IMR-90 (cell line): Measurements from ENCODE around the gene DBI. TPM values are rescaled to one million over a fixed set of nuclear protein-coding genes. Genes with fewer than 3 reads are reported as not detected.

Experiments
- ATAC-seq: fragments of 200-7000 bp; cut with Tn5 transposase; 2 replicates; pipeline ENCODE4 v1.9.1; 2020; ENCODE audit warnings: low read depth, mild to moderate bottlenecking, moderate library complexity
- BruUV-seq: library from RNA; stranded (reverse); fragments of 400-500 nt; replicated peaks from 2 replicates; lab custom pipeline; 2021; lab: Mats Ljungman, UMichigan
- CTCF ChIA-PET: fragments of 300-600 bp; formaldehyde crosslinking; extraction: SDS; loops from one replicate; lab custom pipeline; 2021; ENCODE audit warnings: antibody characterized with exemption; lab: Yijun Ruan, JAX
- POLR2A ChIA-PET: fragments of 300-600 bp; sonication (Branson Sonifier 250); formaldehyde crosslinking; loops from one replicate; lab custom pipeline; 2022; ENCODE audit warnings: antibody characterized with exemption; ENCODE audit not compliant: unreplicated experiment; lab: Charles Lee
- DNase-seq: peaks from one replicate; pipeline ENCODE4 v3.0.0; 2013
- H2AFZ ChIP-seq: replicated peaks from 2 replicates; pipeline ENCODE3; 2013; ENCODE audit warnings: low read length, mild to moderate bottlenecking; ENCODE audit not compliant: poor library complexity
- H2AK5ac ChIP-seq: 2 replicates; pipeline ENCODE4 v1.6.1; 2013; ENCODE audit warnings: low read depth, low read length, inconsistent platforms
- H2AK9ac ChIP-seq: replicated peaks from 2 replicates; pipeline ENCODE3; 2013; ENCODE audit warnings: mild to moderate bottlenecking, low read depth, low read length, moderate library complexity; ENCODE audit not compliant: poor library complexity
- H2BK120ac ChIP-seq: 2 replicates; pipeline ENCODE4 v1.6.1; 2013; ENCODE audit warnings: low read depth, low read length, inconsistent platforms
- H2BK15ac ChIP-seq: 3 replicates; pipeline ENCODE4 v1.6.1; 2013; ENCODE audit warnings: low read depth, low read length, inconsistent platforms
- H2BK20ac ChIP-seq: 2 replicates; pipeline ENCODE4 v1.6.1; 2013; ENCODE audit warnings: low read depth, mild to moderate bottlenecking, inconsistent platforms, low read length, moderate library complexity
- H2BK5ac ChIP-seq: 2 replicates; pipeline ENCODE4 v1.6.1; 2013; ENCODE audit warnings: mild to moderate bottlenecking, low read depth, low read length, inconsistent platforms; ENCODE audit not compliant: poor library complexity, severe bottlenecking
- H3K14ac ChIP-seq: replicated peaks from 2 replicates; pipeline ENCODE4 v1.6.1; 2013; ENCODE audit warnings: low read depth, low read length, inconsistent platforms
- H3K18ac ChIP-seq: 2 replicates; pipeline ENCODE4 v1.6.1; 2013; ENCODE audit warnings: low read depth, low read length, control low read depth
- H3K23ac ChIP-seq: 2 replicates; pipeline ENCODE4 v1.6.1; 2013; ENCODE audit warnings: low read depth, low read length, inconsistent platforms
- H3K27ac ChIP-seq: 2 replicates; pipeline ENCODE4 v1.5.1; 2013; ENCODE audit warnings: mild to moderate bottlenecking, control low read depth, low read length; ENCODE audit not compliant: insufficient read depth
- H3K27me3 ChIP-seq: 2 replicates; pipeline ENCODE4 v1.6.1; 2013; ENCODE audit warnings: low read length; ENCODE audit not compliant: control insufficient read depth, insufficient read depth
- H3K36me3 ChIP-seq: 2 replicates; pipeline ENCODE4 v1.6.1; 2013; ENCODE audit warnings: low read length, mixed read lengths; ENCODE audit not compliant: control insufficient read depth, insufficient read depth
- H3K4ac ChIP-seq: 2 replicates; pipeline ENCODE4 v1.6.1; 2013; ENCODE audit warnings: low read depth, low read length, inconsistent platforms
- H3K4me1 ChIP-seq: 2 replicates; pipeline ENCODE4 v1.6.1; 2013; ENCODE audit warnings: low read length, mixed read lengths; ENCODE audit not compliant: control insufficient read depth, insufficient read depth
- H3K4me2 ChIP-seq: 2 replicates; pipeline ENCODE4 v1.6.1; 2013; ENCODE audit warnings: low read depth, mild to moderate bottlenecking, control low read depth, low read length, moderate library complexity
- H3K4me3 ChIP-seq: 2 replicates; pipeline ENCODE4 v1.5.1; 2013; ENCODE audit warnings: low read depth, mild to moderate bottlenecking, control low read depth, low read length, moderate library complexity; ENCODE audit not compliant: insufficient read depth
- H3K56ac ChIP-seq: 2 replicates; pipeline ENCODE4 v1.6.1; 2013; ENCODE audit warnings: low read length, inconsistent platforms; ENCODE audit not compliant: insufficient read depth; ENCODE audit errors: extremely low read depth
- H3K79me1 ChIP-seq, 2 experiments: 2 replicates each; pipeline ENCODE4 v1.6.1; 2013; ENCODE audit warnings: low read length in 2 of 2, inconsistent platforms in 1 of 2, low read depth in 1 of 2
- H3K9ac ChIP-seq: 2 replicates; pipeline ENCODE4 v1.6.1; 2013; ENCODE audit warnings: low read depth, low read length, control low read depth
- H3K9me1 ChIP-seq: 2 replicates; pipeline ENCODE4 v1.6.1; 2013; ENCODE audit warnings: low read length, inconsistent platforms; ENCODE audit not compliant: insufficient read depth
- H3K9me3 ChIP-seq: 2 replicates; pipeline ENCODE4 v1.6.1; 2013; ENCODE audit warnings: low read length; ENCODE audit not compliant: control insufficient read depth, insufficient read depth
- H4K20me1 ChIP-seq: 2 replicates; pipeline ENCODE4 v1.6.1; 2013; ENCODE audit warnings: low read length, inconsistent platforms; ENCODE audit not compliant: insufficient read depth
- H4K5ac ChIP-seq: 2 replicates; pipeline ENCODE4 v1.6.1; 2013; ENCODE audit warnings: mild to moderate bottlenecking, low read depth, low read length, control low read depth
- H4K8ac ChIP-seq, 2 experiments: 2 replicates each; pipeline ENCODE4 v1.6.1; 2013; ENCODE audit warnings: low read depth in 2 of 2, low read length in 2 of 2, control low read depth in 1 of 2, inconsistent platforms in 1 of 2
- H4K91ac ChIP-seq: 2 replicates; pipeline ENCODE4 v1.6.1; 2013; ENCODE audit warnings: low read depth, low read length, inconsistent platforms; ENCODE audit not compliant: insufficient read depth
- CEBPB ChIP-seq: IDR thresholded peaks from 2 replicates; pipeline ENCODE4 v1.6.1; 2012; ENCODE audit warnings: low read depth, low read length, improper control_type of control experiment
- MAFK ChIP-seq: IDR thresholded peaks from 2 replicates; pipeline ENCODE4 v1.6.1; 2012; ENCODE audit warnings: low read depth, low read length, improper control_type of control experiment
- WGBS, 2 experiments: methylation state at CpG; one replicate each; pipeline versions ENCODE4 v1.1.5 to v1.1.7; 2013; ENCODE audit warnings: missing lambda C conversion rate in 2 of 2; ENCODE audit not compliant: insufficient read length in 1 of 2; ENCODE audit errors: extremely low coverage in 2 of 2; 5-methylcytosine and 5-hydroxymethylcytosine counted together
- dilution Hi-C: fragments of 300-500 bp; cut with HindIII; formaldehyde crosslinking; loops from one replicate; pipeline ENCODE4 v1.14.3; 2018; ENCODE audit warnings: low sequenced_read_pairs; ENCODE audit not compliant: unreplicated experiment
- in situ Hi-C: fragments of 300-500 bp; cut with MboI; formaldehyde crosslinking; loops from 3 replicates; pipeline ENCODE4 v1.14.3; 2019; ENCODE audit warnings: low sequenced_read_pairs, inconsistent platforms, mixed read lengths
- intact Hi-C: fragments of 100-400 bp; cut with micrococcal nuclease; formaldehyde crosslinking; loops from 2 replicates; pipeline ENCODE4 v1.10.0; 2022
- polyA plus RNA-seq, 3 experiments: library from polyadenylated mRNA; depleted of rRNA; stranded (reverse); fragments of >200 nt; gene quantifications; 2 replicates each; pipeline ENCODE4 v1.2.3, GENCODE V29; 2012; ENCODE audit warnings: low replicate concordance in 1 of 3
- total RNA-seq: library from RNA; depleted of rRNA; stranded (reverse); fragments of >200 nt; gene quantifications from 2 replicates; pipeline ENCODE4 v1.2.3, GENCODE V29; 2012

The DBI gene
- total and polyA plus RNA-seq, 2 of the 4 experiments (the other 2 are of a cell fraction) = 42.5 to 278 TPM

DNA sequence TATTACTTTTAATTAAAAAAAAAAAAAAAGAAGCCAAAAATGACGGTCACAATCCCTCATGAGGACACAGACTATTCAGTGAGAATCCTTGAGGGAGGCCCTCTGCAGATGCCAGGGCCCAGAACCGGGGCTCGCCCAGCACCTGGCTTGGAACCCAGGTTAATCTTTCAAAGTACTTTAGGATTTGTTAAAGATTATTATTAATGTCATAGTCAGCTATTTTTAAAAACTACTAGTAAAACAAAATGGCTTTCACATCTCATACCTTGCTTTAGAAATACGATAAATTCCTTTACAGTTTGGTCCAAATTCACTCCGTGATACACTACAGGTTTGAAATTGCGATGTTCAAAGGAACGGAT lies 27.2 kb upstream of the DBI start:
- no peak overlapping the region for H3K4me2 ChIP-seq
- H3K9me3 ChIP-seq = no peaks in the 10 kb centered on the region
- H3K9ac ChIP-seq = no peak overlapping the region
- WGBS, 2 experiments = no CpG with 5 or more reads among the region's 7 CpGs
- in situ Hi-C loops (no loop called here), dilution Hi-C loops (no loop called here), intact Hi-C loops (no loop called here)
- no peak overlapping the region for H2AFZ ChIP-seq
- H4K8ac ChIP-seq = no peak overlapping the region
- no peak overlapping the region for H2BK120ac ChIP-seq
- H3K23ac ChIP-seq = no peak overlapping the region
- no peak overlapping the region for H2AK5ac ChIP-seq
- H3K4ac ChIP-seq = no peak overlapping the region
- no TSS peak for BruUV-seq
- H2BK5ac ChIP-seq = no peak overlapping the region
- H2BK20ac ChIP-seq = no peak overlapping the region
- H2BK15ac ChIP-seq = no peak overlapping the region
- H3K27ac ChIP-seq = no peak overlapping the region
- ChIA-PET CTCF (no interaction called here), POLR2A (no interaction called here)
- H3K18ac ChIP-seq = no peak overlapping the region
- H2AK9ac ChIP-seq = no peak overlapping the region
- no peak overlapping the region for H4K91ac ChIP-seq
- no peak for TF ChIP-seq CEBPB
- TF ChIP-seq MAFK = peak; percentile 81
- H3K56ac ChIP-seq = no peak overlapping the region
- no peaks in the 10 kb centered on the region for H3K9me1 ChIP-seq
- no peak overlapping the region for H3K14ac ChIP-seq
- DNase-seq (no peak), ATAC-seq (no peak)
- no peaks in the 10 kb centered on the region for H4K20me1 ChIP-seq
- H3K36me3 ChIP-seq = 0 out of 2 replicates have a peak, but pooled peaks cover 3% of the 10 kb centered on the region
- no peaks in the 10 kb centered on the region for H3K27me3 ChIP-seq
- H4K5ac ChIP-seq = no peak overlapping the region
- H3K4me1 ChIP-seq = no peaks in the 10 kb centered on the region
- H3K4me3 ChIP-seq = no peak overlapping the region
- H3K79me1 ChIP-seq = no peaks in the 10 kb centered on the region
